ENCODE results near the gene TRPM4.
"Not testable (repeated sequence)": the region's sequence is repeated elsewhere in the genome, so short reads cannot be mapped to it uniquely, and the experiment has no call there.

The TRPM4 gene

DNA sequence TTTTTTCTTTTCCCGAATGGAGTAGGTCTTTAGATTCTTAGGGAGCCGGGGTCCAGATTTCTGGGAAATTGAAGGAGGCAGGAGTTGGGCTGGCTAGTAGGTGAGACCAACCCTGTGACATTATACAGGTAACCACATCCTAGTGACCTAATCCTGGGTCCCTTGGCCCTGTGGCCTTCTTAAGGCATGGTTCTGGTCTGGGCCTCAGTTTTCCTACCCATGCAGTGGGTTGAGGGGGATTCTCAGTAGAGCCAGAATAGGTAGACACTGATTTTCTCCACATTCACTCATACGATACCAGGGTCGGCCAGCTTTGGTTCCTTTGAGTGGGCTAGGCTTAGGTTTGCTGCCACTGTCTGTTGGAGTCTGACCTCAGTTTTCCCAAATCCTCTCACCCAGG lies 31.0 kb upstream of the TRPM4 start:
- DNase-seq (ENCODE audit: low read depth in 2 of 3, low spot score in 1 of 3): no peak

- not testable (repeated sequence) for DNase-seq (ENCODE audit: low read depth in 2 of 3, low spot score in 1 of 3)
Measured at GRCh38 chr19:49127225-49127624, 30.4 kb upstream of the TRPM4 start.

GRCh38 chr19:49127674-49128544 lies 29.7 kb upstream of the TRPM4 start:
- peak; percentile 91 to 96 (median 94) for DNase-seq (ENCODE audit: low read depth in 2 of 3, low spot score in 1 of 3)

GRCh38 chr19:49128545-49129237 lies 28.9 kb upstream of the TRPM4 start:
- DNase-seq (ENCODE audit: low read depth in 2 of 3, low spot score in 1 of 3): no peak

DNA sequence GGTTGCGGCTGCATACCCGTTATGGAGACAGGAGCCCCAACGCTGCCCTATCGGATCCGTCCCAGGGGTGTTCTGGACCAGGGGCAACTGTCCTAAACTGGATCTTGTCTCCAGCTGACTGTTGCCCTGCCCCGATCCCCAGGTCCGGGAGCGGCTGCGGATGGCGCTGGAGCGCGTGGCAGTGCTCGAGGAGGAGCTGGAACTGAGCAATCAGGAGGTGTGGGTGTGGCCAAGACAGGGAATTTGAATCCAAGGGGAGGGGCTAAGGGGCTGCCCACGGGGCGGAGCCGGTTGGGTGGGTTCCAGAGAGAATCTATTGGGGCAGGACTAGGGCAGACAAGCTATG lies 28.4 kb upstream of the TRPM4 start:
- DNase-seq (ENCODE audit: low read depth in 2 of 3, low spot score in 1 of 3): no peak

GRCh38 chr19:49130325-49130724 lies 27.3 kb upstream of the TRPM4 start:
- DNase-seq (ENCODE audit: low read depth in 2 of 3, low spot score in 1 of 3): no peak

- DNase-seq (ENCODE audit: low read depth in 2 of 3, low spot score in 1 of 3): no peak
Measured at GRCh38 chr19:49132974-49133609, 24.5 kb upstream of the TRPM4 start.

DNA sequence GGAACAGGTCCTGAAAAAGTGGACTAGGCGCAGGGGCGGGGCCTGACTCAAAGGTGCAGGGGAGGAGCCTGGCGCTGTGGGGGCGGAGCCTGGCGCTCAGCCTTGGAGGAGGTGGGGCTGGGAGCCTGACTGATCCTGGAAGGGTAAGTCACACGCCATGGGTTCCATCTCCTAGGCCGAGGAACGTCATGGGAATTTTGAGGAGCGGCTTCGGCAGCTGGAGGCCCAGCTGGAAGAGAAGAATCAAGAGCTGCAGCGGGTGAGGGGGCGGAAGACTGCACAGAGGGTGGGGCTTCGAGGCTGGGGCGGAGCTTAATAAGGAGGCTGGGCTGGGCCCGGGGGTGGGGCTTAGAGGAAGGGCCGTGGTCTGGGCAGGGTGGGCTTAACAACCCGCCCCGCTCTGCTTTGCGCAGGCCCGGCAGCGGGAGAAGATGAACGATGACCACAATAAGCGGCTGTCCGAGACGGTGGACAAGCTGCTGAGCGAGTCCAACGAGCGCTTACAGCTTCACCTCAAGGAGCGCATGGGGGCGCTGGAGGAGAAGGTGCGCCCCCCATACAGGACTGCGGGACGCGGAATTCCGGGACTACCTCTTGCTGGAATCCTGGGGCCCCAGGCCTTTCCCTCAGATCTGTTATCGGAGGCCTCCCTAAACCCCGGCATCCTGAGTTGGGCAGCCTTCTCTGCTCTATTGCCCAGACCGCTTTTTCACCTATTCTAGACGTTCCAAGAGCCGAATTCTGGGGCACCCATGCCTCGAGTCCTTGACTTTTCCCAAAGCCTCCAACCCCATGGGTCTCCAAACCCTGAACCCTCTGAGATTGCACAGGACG lies 23.8 kb upstream of the TRPM4 start:
- DNase-seq (ENCODE audit: low read depth in 2 of 3, low spot score in 1 of 3): peak in 1 of 3 donors; percentile 52

DNA sequence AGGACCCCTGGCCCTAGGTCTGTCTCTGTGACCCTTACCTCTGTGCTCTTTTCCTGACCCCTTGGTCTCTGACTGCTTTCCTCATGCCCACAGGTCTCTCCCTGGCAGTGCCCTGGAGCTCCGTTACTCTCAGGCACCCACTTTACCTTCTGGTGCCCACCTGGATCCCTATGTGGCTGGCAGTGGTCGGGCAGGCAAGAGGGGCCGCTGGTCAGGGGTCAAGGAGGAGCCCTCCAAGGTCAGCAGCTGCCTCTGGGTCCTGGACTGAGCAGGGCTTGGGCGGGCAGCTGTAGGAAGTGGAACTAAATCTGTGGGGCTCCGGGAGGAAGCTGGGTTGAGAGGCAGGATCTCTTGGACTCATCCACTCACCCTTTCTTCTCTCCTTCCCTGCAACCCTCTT lies 21.9 kb upstream of the TRPM4 start:
- DNase-seq (ENCODE audit: low read depth in 2 of 3, low spot score in 1 of 3): no peak

GRCh38 chr19:49136771-49137171 lies 20.8 kb upstream of the TRPM4 start:
- DNase-seq (ENCODE audit: low read depth in 2 of 3, low spot score in 1 of 3): no peak

GRCh38 chr19:49140951-49141350 lies 16.6 kb upstream of the TRPM4 start:
- no peak for DNase-seq (ENCODE audit: low read depth in 2 of 3, low spot score in 1 of 3)

GRCh38 chr19:49141352-49141751 lies 16.2 kb upstream of the TRPM4 start:
- DNase-seq (ENCODE audit: low read depth in 2 of 3, low spot score in 1 of 3): no peak

- peak; percentile 57 to 70 (median 59) for DNase-seq (ENCODE audit: low read depth in 2 of 3, low spot score in 1 of 3)
Measured at GRCh38 chr19:49142866-49143335, 14.7 kb upstream of the TRPM4 start.

DNA sequence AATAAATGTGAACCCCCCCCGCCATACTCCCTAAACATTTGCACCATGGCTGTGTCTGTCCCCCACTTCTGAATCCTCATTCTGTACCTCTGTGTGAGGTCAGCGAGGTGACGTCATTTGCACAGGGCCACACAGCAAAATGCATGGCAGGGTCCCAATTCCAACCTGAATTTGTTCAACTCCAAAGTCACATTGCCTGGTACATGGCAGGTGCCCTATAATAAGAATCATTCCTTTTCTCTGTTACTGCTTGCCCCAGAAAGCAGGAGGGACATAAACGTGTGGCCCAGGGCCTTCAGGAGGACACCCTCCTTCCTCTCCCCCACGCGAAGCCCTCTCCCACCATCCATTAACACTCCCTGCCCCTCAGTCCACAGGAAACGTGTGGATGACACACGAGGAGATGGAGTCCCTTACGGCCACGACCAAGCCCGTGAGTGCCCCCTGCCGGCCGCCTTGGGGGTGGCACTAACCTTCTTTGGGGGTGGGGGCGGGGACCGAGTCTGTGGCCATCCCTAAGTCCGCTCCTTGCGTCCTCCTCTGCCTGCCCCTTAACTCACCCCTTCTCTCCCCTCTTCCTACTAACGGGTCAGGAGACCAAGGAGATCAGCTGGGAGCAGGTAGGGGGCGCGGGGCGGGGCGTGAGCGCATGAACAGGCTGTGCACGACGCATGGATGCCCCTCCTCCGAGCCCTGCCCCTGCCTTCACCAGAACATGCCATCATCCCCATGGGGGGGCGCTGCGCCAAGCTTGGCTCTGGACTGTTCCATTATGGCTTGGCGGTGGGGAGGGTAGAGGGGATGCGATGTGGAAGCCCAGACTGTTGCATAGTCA lies 11.8 kb upstream of the TRPM4 start:
- peak; percentile 73 to 90 (median 75) for DNase-seq (ENCODE audit: low read depth in 2 of 3, low spot score in 1 of 3)

DNA sequence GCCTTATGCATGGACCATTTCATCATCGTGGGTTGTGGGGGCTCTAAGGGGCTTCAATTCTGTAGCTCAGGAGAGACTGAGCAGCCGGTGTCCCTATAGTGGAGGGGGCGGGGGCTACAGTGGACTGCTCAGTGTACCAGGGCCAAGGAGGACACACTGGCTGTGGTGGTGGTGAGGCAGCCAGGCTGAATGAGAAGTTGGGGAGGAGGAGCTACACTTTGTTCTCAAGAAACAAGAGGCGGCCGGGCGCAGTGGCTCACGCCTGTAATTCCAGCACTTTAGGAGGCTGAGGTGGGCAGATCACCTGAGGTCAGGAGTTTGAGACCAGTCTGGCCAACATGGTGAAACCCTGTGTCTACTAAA lies 11.2 kb upstream of the TRPM4 start:
- not testable (repeated sequence) for DNase-seq (ENCODE audit: low read depth in 2 of 3, low spot score in 1 of 3)

DNA sequence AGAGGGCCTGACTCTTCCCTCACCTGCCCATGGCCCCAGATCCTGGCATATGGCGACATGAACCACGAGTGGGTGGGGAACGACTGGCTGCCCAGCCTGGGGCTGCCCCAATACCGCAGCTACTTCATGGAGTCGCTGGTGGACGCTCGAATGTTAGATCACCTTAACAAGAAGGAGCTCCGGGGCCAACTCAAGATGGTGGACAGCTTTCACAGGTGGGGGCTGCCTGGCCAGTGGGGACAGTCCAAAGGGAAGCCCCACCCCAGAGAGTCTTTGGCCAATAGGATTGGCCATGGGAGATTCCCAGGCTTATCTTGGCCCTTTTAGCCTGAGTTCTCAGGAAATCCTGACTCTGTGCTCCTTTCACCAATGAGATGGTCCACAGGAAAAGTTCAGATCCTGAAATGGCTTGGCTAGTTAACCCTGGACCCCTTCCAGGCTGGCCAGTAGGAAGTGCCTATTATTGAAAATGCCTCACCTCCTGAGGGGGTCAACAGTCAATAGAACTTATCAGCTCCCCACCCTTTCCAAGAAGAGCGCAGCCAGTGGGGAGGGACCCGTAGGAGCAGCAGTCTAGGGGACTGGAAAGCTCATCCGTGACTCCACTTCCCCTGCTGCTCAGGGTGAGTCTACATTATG lies 9.4 kb upstream of the TRPM4 start:
- no peak for DNase-seq (ENCODE audit: low read depth in 2 of 3, low spot score in 1 of 3)

DNA sequence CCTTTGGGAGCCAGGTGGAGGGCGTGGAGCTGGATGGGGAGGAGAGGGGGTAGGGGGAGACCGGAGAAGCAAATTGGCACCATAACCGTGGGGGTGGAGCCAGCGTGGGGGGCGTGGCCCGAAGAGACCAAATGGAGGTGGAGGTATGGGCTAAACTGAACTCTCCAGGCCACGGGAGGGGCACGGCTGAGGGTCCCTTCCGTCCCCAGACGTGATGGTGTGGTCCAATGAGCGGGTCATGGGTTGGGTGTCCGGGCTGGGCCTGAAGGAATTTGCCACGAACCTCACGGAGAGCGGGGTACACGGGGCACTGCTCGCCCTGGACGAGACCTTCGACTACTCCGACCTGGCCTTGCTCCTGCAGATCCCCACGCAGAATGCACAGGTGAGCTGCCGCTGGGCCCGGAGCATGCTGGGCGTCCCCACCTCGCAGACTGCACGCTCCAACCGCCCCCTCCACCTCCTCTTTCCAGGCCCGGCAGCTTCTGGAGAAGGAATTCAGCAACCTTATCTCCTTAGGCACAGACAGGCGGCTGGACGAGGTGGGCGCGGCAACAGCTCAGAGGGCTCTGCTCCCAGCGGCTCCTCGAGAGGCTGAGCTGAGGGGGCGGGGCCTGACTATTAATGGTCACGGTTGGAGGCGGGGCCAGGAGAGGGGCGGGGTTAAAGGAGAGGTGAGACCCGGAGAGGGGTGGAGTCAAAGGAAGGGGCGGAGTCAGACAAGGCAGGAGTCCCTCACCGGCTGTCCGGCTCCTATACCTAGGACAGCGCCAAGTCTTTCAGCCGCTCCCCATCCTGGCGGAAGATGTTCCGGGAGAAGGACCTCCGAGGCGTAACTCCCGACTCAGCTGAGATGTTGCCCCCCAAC lies 8.6 kb upstream of the TRPM4 start:
- DNase-seq (ENCODE audit: low read depth in 2 of 3, low spot score in 1 of 3): peak; percentile 79 to 87 (median 82)

DNA sequence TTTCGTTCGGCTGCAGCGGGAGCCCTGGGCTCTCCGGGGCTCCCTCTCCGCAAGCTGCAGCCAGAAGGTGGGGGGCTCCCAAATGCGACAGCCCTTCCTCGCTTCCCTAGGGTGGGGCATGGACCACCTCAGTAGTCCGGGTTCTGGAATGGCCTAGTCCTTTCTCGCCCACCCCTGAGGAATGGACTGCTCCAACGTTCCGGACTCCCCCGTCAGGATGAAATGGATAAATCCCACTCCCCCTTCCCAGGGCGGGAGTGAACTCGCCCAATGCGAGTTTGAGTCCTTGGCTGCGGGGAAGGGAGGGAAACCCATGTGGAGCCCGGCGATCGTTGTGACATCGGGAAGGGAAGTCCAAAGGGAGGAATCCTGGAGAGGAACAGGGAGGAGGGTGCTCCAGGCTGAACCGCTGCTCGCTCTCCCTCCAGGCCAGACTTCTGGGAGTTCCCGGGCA lies 7.9 kb upstream of the TRPM4 start:
- DNase-seq (ENCODE audit: low read depth in 2 of 3, low spot score in 1 of 3): no peak

Data from stimulated activated CD4-positive, alpha-beta T cell treated with anti-CD3 and anti-CD28 coated beads, Interleukin-12 subunit alpha, Interleukin-12 subunit beta, amount 100 ng/mL, for 48 hours (primary cell).